Anterior cingulate cortex (tissue), 58 donors: ENCODE measurements around the gene MTREX.

Experiments
- DNase-seq, 58 donors: peaks; one replicate each; lab custom pipeline; 2025; lab: John Stamatoyannopoulos, UW

The MTREX gene

GRCh38 chr5:55456216-55456895 lies 148.6 kb downstream of the MTREX start:
- DNase-seq, result no peak

GRCh38 chr5:55459572-55459971 lies 151.8 kb downstream of the MTREX start:
- DNase-seq, result no peak

GRCh38 chr5:55463613-55464012 lies 155.8 kb downstream of the MTREX start:
- DNase-seq, result no peak

- DNase-seq, result no peak
These were observed 160.2 kb downstream of the MTREX start for GRCh38 chr5:55467862-55468551.

- DNase-seq, result no peak
These were observed 162.1 kb downstream of the MTREX start for GRCh38 chr5:55469839-55470238.

- no peak for DNase-seq
These were observed 162.5 kb downstream of the MTREX start for GRCh38 chr5:55470282-55470681.

GRCh38 chr5:55471468-55471867 lies 163.7 kb downstream of the MTREX start:
- DNase-seq, result no peak

- DNase-seq, result no peak
These were observed 164.9 kb downstream of the MTREX start for GRCh38 chr5:55472642-55473041.
